ENCODE measurements around the gene TPRG1L.

The TPRG1L gene

GRCh38 chr1:3639397-3639911, 14.6 kb downstream of the TPRG1L start:
- no peak for TF ChIP-seq CTCF (IDR thresholded peaks at IDR 0.05; ENCODE audit: insufficient read depth, low read depth, low read length, missing control alignments)
- no peak overlapping the region for H3K4me3 ChIP-seq (ENCODE audit: low read length)
- no peak for DNase-seq (ENCODE audit: low read depth)

- no peak for DNase-seq (ENCODE audit: low read depth)
- no peak overlapping the region for H3K4me3 ChIP-seq (ENCODE audit: low read length)
- TF ChIP-seq CTCF (IDR thresholded peaks at IDR 0.05; ENCODE audit: insufficient read depth, low read depth, low read length, missing control alignments), result no peak
These were observed 15.5 kb downstream of the TPRG1L start for GRCh38 chr1:3640121-3640837.

- no peak overlapping the region for H3K4me3 ChIP-seq (ENCODE audit: low read length)
- TF ChIP-seq CTCF (IDR thresholded peaks at IDR 0.05; ENCODE audit: insufficient read depth, low read depth, low read length, missing control alignments), result no peak
- no peak for DNase-seq (ENCODE audit: low read depth)
These were observed 16.4 kb downstream of the TPRG1L start for GRCh38 chr1:3641046-3641760.

- H3K4me3 ChIP-seq (ENCODE audit: low read length), result no peak overlapping the region
- TF ChIP-seq CTCF (IDR thresholded peaks at IDR 0.05; ENCODE audit: insufficient read depth, low read depth, low read length, missing control alignments), result no peak
- DNase-seq (ENCODE audit: low read depth), result no peak
These were observed 17.0 kb downstream of the TPRG1L start for GRCh38 chr1:3641816-3642215.

- no peak overlapping the region for H3K4me3 ChIP-seq (ENCODE audit: low read length)
- TF ChIP-seq CTCF (IDR thresholded peaks at IDR 0.05; ENCODE audit: insufficient read depth, low read depth, low read length, missing control alignments), result no peak
- no peak for DNase-seq (ENCODE audit: low read depth)
These were observed 18.3 kb downstream of the TPRG1L start for GRCh38 chr1:3642919-3643675.

GRCh38 chr1:3644273-3644672, 19.5 kb downstream of the TPRG1L start:
- DNase-seq (ENCODE audit: low read depth), result no peak
- no peak for TF ChIP-seq CTCF (IDR thresholded peaks at IDR 0.05; ENCODE audit: insufficient read depth, low read depth, low read length, missing control alignments)
- H3K4me3 ChIP-seq (ENCODE audit: low read length), result no peak overlapping the region

All from epithelial cell of esophagus (primary cell).